GM19467 (cell line): ENCODE measurements around the gene AIF1L.
"Not testable (repeated sequence)": the region's sequence is repeated elsewhere in the genome, so short reads cannot be mapped to it uniquely, and the experiment has no call there.

ENCODE experiments used
- ATAC-seq: cut with Tn5 transposase; IDR thresholded peaks from one replicate; pipeline ENCODE4 v1.9.1; 2021; ENCODE audit warnings: mild to moderate bottlenecking, moderate library complexity; ENCODE audit not compliant: unreplicated experiment

The AIF1L gene

DNA sequence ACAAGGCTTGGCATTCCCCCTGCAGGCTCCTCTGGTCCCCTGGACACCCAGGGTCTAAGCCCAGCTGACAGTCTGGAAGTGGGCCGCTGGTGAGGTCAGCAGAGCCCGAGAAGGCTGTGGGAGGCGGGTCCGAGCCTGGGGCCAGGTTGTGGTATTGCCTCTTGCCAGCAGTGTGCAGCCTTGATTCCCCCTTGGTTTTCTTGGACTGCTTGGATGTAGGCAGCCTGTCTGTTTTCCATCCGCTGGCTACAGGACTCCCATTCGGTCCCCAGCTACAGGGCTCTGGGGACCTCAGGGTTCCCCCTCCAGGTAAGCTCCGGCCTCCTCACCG lies 1.6 kb downstream of the AIF1L start:
- no peak for ATAC-seq

DNA sequence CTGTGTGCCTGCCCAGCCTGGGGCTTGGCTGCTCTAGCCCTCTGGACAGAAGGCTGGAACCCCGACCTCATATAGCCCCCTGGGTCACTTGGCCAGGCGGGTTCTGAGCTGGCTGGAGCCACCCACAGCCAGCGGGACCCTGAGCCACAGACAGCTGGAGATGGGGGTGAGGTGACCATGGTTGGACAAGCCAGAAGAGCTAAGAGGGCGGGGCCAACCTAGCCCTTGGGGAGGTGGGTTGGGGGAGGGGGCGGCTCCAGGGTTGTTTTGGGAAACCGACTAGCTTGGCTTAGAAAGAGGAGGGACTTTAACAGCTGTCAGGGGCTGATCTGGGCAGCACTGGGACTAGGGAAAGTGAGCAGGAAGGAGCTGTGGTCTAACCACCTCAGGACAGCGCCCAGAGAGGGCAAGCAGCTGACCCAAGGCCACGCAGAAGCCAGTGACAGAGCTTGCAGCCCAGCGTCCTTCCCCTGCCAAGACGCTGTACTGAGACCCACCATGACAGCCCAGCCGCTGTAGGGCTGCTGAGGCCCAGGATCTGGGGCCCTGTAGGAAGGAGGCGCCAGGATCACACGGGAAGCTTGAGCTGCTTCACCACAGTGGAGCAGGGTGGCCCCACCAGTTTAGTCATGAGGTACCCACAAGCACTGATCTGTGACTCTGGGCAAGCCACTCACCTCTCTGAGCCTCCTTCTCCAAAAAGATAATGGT lies 2.2 kb downstream of the AIF1L start:
- ATAC-seq, result no peak

DNA sequence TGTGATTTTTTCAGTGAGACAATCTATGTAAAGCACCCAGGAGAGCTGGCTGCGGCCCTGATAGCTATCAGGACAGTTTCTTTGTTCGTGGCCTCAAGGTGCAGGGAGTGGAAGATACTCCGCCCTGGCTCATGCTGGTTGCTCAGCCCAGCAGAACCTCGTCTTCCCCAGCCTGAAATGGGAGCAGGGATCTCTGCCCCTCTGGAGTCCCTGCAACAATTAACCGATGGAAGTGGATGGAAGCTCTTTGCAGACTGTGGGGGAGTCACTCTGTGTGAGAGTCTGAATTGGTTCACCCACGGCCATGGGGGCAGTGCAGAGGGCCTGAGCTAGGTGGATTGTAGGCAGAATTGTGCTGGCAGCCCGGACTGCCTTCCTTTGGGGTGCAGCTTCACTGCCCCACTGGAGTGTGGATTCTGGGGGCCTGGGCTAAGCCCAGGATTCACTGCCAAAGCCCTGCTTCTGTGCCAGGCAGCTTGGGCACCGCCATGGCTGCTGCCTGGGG lies 2.8 kb downstream of the AIF1L start:
- ATAC-seq, result no peak

DNA sequence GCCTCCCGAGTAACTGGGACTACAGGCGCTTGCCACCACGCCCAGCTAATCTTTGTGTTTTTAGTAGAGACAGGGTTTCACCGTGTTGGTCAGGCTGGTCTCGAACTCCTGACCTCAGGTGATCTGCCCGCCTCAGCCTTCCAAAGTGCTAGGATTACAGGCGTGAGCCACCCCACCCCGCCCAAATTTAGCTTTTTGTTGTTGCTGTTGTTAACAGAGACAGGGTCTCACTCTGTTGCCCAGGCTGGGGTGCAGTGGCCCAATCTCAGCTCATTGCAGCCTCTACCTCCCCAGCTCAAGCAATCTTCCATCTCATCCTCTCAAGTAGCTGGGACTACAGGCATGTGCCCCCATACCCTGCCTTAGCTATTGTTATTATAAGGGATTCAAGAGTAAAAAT lies 3.5 kb downstream of the AIF1L start:
- ATAC-seq, result not testable (repeated sequence)

DNA sequence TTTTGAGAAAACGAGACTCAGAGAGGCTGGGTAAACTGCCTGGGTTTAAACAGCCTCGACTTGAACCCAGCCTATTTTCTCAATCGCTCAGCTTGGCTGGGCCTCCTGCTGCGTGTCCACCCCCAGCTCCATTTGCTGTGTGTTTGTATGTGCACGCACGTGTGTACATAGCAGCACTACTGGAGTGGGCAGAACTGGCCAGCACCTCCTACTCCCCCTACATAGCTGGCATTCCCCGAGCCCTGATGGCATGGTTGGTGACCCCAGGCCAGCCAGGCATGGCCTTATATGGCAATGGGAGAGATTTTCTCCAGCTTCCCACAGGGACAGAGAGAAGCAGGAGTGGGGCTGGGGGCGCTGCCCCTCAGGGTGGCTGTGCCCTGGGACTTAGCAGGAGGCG lies 4.1 kb downstream of the AIF1L start:
- ATAC-seq, result no peak

DNA sequence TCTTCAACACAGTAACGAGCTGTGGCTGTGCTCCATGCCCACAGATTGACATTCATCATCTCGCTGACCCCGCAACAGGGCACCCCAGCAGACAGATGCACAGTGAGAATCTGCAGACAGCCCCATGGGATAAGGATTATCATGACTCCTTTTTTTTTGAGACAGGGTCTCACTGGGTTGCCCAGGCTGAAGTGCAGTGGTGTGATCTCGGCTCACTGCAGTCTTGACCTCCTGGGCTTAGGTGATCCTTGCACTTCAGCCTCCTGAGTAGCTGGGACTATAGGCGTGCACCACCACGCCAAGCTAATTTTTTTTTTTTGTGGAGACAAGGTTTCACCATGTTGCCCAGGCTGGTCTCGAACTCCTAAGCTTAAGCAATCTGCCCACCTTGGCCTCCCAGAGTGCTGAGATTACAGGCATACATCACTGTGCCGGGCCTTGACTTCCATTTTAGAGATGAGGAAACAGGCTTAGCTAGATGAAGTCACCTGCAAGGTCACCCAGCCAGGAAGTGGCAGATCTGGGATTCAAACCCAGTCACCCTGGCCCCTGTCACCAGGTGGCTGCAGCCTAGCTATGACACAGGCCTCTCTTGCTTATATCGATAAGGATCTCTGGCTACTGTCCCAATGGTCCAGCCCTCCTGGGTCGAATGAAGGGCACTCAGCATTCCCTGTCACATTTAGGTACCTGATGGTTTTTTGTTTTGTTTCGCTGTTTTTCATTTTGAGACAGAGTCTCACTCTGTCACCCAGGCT lies 5.1 kb downstream of the AIF1L start:
- no peak for ATAC-seq

DNA sequence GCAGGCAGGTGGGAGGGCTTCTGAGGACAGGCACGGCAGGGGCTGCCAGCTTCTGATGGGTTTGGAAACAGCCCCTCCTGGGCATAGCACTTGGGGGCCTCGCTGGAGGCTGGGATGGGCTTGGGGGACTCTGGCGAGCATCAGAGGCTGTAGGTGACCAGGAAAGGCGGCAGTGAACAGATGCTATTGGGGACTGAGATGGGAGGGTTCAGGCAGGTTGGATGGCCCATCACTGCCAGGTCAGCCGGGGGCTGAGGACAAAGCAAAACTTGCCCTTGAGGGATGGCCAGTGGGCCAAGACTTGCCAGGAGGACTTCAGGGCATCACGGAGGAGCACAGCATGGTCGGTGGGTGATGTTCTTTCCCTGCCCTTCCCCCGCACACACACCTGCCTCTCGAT lies 6.7 kb downstream of the AIF1L start:
- ATAC-seq, result no peak

DNA sequence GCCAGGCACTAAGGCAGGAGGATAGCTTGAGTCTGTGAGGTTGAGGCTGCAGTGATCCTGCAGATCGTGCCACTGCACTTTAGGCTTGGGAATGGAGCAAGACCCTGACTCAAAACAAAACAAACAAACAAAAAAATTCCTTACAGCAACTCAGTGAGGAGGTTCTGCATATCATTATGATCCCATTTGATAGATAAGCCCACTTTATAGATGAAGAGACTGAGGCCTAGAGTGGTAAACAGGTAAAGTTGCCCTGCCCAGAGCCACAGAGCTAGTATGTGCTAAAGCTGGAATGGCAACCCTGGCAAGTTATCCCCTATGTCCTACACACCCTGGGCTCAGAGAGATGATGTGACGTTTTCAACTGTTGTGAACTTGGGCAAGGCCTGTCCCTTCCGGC lies 7.2 kb downstream of the AIF1L start:
- ATAC-seq, result no peak

DNA sequence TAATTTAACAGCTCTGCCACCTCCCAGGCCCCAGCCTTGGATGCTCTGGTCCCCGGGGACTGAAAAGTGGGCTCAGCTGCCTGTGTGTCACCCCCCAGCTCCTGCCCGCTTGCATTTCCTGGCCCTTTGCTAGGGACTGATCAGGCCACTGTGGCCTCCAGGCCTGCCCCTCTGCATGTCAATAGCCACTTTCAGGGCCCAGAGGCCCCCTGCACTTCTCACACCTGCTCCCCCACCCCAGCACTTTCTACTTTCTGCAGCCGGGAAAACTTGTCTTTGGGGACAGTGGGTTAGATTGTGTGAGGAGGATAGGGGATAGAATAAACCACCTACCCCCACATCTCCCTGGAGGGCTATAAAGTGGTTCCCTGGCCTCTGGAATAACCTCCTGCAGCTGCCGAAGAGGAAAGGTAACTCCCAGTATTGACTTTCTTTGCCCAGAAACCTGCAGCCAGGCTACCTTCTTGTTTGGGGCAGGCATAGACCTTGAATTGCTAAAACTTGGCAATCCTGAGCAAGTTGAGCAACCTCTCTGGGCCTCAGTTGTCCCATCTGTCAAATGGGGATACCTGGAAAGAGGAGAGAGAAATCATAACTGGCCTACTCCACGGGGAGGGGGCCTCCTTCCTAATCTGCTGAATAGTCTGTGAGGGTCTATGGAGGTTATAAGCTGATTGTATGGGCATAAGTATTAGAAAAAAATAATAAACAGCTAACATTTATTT lies 7.8 kb downstream of the AIF1L start:
- ATAC-seq, result no peak

DNA sequence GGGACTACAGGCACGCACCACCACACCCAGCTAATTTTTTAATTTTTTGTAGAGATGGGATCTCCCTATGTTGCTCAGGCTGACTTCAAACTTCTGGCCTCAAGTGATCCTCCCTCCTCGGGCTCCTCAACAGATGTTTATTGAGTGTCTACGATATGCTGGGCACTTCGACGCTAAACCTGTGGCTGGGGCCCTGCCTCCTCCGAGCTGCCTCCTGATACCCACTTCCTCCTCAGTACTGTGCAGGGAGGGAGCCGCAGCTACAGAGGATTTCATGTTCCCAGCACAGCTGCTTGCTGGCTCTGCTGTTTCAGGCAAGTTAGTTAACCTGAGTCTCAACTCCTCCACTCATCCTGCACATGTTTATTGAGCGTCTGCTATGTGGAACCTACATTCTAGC lies 9.6 kb downstream of the AIF1L start:
- ATAC-seq, result no peak

DNA sequence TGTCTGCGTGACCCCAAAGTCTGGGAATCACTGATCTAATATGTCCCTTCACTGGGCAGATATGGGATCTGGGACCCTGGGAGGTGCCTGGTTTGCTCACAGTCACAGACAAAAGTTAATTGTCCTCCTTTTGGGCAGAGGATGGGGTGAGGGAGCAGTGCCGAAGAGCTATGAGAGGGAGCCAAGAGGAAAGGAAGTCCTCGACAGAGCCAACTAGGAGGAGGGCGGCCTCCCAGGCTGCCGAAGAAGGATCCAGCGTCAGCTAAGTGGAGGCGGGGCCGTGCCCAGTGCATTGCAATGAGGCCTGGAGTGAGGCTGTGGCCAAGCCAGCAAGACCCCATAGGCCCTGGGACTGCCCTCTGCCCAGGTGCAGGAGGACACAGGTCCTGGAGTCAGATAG lies 11.4 kb downstream of the AIF1L start:
- no peak for ATAC-seq

DNA sequence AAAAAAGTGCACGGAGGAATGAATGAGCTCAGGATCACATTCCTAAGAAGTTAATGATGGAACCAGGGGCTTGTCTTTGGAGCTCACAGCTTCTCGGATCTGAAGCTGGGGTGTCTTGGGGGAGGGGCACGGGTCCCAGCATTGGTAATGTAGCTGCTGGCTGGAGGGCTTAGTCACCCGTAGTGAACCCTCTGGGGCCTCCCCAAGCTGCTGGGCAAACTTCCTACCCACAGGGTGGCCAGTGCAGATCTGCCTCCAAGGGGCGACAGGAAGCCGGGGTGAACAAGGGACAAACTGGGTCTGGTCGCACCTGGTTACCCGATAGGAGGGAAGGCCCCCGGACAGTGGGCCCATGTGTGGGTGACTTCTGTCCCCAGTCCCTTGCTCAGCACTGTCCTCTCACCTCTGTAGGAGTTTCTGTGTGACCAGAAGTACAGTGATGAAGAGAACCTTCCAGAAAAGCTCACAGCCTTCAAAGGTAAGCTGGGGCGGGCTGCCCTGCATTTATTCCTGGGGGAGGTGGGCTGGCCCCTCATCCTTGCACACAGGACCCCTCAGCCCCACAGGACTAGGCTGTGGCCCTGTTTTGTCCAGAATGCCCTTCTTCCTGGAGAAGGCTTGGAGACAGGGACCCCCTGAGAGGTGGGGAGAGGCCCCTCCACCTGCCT lies 15.0 kb downstream of the AIF1L start:
- no peak for ATAC-seq

DNA sequence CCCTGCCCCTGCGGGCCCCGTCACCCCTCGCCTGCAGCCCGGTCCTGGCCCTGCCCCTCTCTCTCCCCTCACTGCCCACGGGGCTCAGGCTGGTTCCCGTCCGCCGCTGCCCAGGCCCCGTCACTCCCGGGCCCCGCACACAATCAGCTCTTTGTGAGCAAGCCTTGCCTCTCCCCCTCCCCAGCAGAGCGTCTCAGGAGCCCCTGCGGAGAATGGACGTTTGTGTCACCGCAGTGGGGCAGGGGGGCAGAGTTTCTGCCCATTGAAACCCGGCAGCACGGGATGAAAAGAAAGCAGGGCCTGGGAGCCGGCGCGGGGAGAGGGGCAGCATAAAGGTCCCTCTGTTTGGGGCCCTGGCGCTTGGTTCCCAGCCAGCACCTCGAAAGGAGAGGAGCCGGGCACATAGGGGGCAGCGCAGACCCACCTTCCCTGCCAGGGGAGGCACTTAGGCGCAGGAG lies 15.6 kb downstream of the AIF1L start:
- ATAC-seq, result no peak

DNA sequence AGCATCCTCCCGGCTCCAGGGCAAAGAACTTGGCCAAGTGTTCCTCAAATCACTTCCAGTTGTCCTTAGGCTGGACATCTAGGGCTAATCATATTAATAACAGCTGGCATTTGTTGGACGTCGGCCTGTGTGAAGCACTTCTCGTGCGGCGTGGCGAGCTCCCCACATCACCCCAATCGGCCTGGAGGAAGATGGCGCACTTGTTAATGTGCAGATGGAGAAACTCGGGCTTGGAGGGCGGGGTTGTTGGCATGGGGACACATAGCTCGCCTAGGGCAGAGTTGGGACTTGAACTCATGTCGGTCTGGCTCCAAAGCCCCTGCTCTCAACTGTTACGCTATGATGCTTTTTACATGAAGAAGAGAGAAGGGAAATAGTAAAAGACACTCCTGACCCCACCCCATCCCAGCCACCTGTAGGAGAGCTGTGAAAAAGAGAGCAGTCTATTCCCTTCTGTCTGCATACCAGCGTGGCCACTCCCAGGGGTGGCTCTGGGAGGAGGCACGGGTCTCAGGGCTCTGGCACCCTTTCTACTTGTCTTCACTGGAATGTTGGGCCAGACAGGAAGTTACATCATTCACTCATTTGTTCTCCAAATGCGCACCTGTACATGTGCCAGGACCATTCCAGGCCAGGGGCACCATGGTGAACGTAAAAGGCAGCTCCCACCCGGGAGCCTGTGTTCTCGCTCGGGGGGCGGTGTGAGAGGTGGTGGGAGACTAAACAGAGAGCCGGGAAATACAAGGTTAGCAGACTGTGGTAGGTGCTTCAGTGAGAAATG lies 16.2 kb downstream of the AIF1L start:
- no peak for ATAC-seq

DNA sequence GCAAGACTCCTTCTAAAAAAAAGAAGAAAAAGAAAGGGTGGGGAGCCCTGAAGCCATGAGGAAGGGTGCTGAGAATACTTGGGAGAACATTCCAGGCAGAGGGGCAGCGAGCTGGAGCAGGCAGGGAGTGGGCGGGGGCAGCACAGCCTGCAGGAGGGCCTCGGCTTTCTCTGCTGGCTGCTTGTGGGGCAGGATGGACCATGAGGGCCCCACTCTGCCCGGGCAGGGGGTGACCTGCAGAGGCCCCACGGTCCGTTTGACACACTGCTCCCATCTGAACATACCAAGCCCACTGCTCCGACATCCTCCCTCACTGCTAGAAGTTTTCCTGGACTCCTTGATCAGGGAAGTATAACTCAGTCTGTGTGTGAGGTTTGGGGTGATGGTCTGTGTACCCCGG lies 17.3 kb downstream of the AIF1L start:
- ATAC-seq, result no peak

DNA sequence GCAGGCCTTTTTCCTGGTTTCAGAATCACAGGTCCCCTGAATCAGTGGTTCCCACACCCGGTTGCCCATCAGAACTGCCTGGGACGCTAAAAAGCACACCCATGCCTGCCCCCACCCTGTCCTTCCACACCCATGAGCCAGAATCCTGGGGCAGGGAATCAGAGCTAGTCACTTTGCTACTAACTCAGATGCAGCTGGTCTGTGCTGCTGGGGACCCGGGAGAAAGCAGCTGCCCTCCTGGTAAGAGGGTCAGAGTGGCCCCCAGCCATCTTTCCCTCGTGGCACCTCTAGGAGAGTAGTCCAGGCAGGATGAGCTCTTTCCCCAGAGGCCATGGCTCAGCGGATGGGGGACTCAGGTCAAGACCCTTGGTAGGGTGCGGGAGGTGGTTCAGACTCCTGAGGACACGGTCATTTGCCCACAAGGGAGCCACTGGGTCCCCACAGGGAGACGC lies 17.8 kb downstream of the AIF1L start:
- ATAC-seq, result no peak

DNA sequence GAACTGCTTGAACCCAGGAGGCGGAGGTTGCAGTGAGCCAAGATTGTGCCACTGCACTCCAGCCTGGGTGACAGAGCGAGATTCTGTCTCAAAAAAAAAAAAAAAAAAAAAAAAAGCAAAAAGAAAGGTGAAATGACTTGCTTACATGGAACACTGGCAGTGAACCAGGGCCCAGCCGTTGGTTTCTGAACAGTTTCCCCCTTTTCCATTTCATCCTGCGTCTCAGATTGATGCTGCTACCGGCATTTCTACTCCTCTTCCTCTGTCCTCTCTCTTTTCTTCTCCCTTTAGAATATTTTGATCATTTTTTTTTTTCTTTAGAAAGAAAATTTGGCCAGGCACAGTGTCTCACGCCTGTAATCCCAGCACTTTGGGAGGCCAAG lies 19.0 kb downstream of the AIF1L start:
- not testable (repeated sequence) for ATAC-seq

DNA sequence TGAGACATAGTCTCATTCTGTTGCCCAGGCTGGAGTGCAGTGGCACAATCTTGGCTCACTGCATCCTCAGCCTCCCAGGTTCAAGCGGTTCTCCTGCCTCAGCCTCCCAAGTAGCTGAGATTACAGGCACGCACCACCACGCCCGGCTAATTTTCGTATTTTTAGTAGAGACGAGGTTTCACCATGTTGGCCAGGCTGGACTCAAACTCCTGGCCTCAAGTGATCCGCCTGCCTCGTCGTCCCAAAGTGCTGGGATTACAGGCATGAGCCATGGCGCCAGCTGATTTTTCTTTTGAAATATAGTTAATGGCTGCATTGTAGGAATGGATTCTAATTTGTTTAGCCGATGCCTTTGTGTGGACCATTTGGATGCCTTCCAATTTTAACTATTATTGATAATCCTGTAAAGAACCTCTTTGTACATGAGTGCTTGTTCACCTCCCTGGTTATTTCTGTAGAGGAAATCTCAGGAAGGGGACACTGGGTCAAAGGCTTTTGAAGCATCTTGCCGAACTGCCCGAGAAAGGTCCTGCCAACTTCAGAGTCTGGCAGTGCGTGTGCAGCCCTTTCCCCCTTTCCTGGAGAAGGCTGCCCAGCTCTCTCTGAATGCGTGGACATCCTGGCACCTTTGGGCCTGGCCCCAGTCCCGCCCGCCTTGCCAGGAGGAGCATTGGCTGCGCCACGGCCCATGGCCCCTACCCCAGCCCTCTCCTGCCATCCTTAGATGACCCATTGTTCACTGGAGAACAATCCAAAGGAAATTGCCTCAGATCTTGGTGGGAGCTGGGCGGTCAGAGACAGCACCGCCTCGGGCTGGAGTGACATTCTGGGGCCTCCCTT lies 20.2 kb downstream of the AIF1L start:
- no peak for ATAC-seq

DNA sequence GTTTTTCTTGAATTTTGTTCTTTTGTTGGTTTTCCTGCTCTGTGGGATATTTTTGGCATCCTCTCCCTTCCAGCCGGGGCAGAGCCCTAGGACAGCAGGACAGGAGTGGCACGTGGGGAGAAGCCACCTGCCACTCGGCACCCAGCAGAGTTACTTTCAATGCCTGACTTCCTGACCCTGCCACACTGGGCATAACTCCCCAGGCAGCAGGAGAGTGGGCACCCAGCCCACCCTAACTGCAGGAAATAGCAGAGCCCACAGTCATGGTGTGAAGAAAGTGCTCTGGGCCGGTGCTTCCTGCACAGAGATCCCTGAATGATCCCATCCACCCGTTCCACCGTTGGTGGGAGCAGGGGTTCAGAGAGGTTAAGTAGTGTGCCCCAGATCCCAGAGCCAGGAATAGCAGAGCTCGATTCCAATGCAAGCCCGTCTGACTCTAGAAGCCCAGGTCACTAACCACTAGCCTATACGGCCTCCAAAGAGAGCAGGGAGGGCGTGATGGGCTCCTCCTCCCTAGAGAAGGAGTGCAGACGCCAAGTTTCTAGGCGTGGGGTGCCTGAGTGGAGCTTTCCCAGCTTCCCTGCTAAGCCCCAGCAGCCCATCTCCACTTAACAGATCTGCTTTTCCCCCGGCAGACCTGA lies 20.9 kb downstream of the AIF1L start:
- ATAC-seq, result no peak
